D341Med (cell line): ENCODE data around the gene ATXN2.
A peak's percentile ranks its signal among the peaks of the same experiment; 100 is the strongest.
"Not testable (repeated sequence)": the region's sequence is repeated elsewhere in the genome, so short reads cannot be mapped to it uniquely, and the experiment has no call there.

Experiments
- DNase-seq: peaks from one replicate; pipeline ENCODE4 v3.0.0; 2012; ENCODE audit warnings: low spot score

Gene ATXN2

GRCh38 chr12:111599453-111600204, 514 bp upstream of the ATXN2 start:
- peak; percentile 96 for DNase-seq

GRCh38 chr12:111597831-111598636, 1.1 kb downstream of the ATXN2 start:
- DNase-seq = peak; percentile 68

GRCh38 chr12:111596985-111597830, 1.9 kb downstream of the ATXN2 start:
- peak; percentile 63 for DNase-seq

- DNase-seq = not testable (repeated sequence)
These were observed 3.7 kb downstream of the ATXN2 start for GRCh38 chr12:111595341-111595835.

- not testable (repeated sequence) for DNase-seq
These were observed 7.6 kb downstream of the ATXN2 start for GRCh38 chr12:111591399-111592010.

- DNase-seq = no peak
These were observed 8.6 kb downstream of the ATXN2 start for GRCh38 chr12:111590552-111590951.

GRCh38 chr12:111589601-111590000, 9.5 kb downstream of the ATXN2 start:
- DNase-seq = no peak

- no peak for DNase-seq
These were observed 11.1 kb downstream of the ATXN2 start for GRCh38 chr12:111588010-111588409.

- no peak for DNase-seq
These were observed 12.1 kb downstream of the ATXN2 start for GRCh38 chr12:111586986-111587385.

GRCh38 chr12:111585690-111586089, 13.4 kb downstream of the ATXN2 start:
- DNase-seq = no peak

- DNase-seq = no peak
These were observed 14.2 kb downstream of the ATXN2 start for GRCh38 chr12:111584959-111585358.

- DNase-seq = not testable (repeated sequence)
These were observed 15.6 kb downstream of the ATXN2 start for GRCh38 chr12:111583506-111583905.

GRCh38 chr12:111582133-111582747, 16.9 kb downstream of the ATXN2 start:
- DNase-seq = no peak

GRCh38 chr12:111581434-111582132, 17.5 kb downstream of the ATXN2 start:
- DNase-seq = no peak

GRCh38 chr12:111580737-111581136, 18.4 kb downstream of the ATXN2 start:
- DNase-seq = no peak

GRCh38 chr12:111580119-111580425, 19.0 kb downstream of the ATXN2 start:
- DNase-seq = no peak

- DNase-seq = no peak
These were observed 20.2 kb downstream of the ATXN2 start for GRCh38 chr12:111578971-111579340.

GRCh38 chr12:111578276-111578970, 20.7 kb downstream of the ATXN2 start:
- no peak for DNase-seq

GRCh38 chr12:111574797-111575443, 24.2 kb downstream of the ATXN2 start:
- no peak for DNase-seq

- no peak for DNase-seq
These were observed 25.6 kb downstream of the ATXN2 start for GRCh38 chr12:111573476-111573875.
